Stimulated activated CD8-positive, alpha-beta memory T cell treated with anti-CD3 and anti-CD28 coated beads, Interleukin-7, amount 100 ng/mL, for 4 hours (primary cell): ENCODE results near the gene CEACAM1.
"Not testable (repeated sequence)": the region's sequence is repeated elsewhere in the genome, so short reads cannot be mapped to it uniquely, and the experiment has no call there.

Source experiments
- DNase-seq, 2 donors: peaks; one replicate each; pipeline ENCODE4 v3.0.0-alpha.2; 2020; ENCODE audit warnings: low read depth in 2 of 2

CEACAM1 gene

GRCh38 chr19:42511340-42511739 lies 16.9 kb downstream of the CEACAM1 start:
- no peak for DNase-seq

GRCh38 chr19:42508892-42509444 lies 19.3 kb downstream of the CEACAM1 start:
- no peak for DNase-seq

GRCh38 chr19:42505066-42505465 lies 23.2 kb downstream of the CEACAM1 start:
- DNase-seq: no peak

- DNase-seq: no peak
These were observed 26.5 kb downstream of the CEACAM1 start for GRCh38 chr19:42501733-42502132.

- DNase-seq: not testable (repeated sequence)
These were observed 27.0 kb downstream of the CEACAM1 start for GRCh38 chr19:42501243-42501642.

- DNase-seq: no peak
These were observed 30.0 kb downstream of the CEACAM1 start for GRCh38 chr19:42498169-42498757.

GRCh38 chr19:42497492-42498168 lies 30.7 kb downstream of the CEACAM1 start:
- DNase-seq: no peak

- no peak for DNase-seq
These were observed 31.7 kb downstream of the CEACAM1 start for GRCh38 chr19:42496460-42497133.

GRCh38 chr19:42495663-42496062 lies 32.6 kb downstream of the CEACAM1 start:
- DNase-seq: no peak

GRCh38 chr19:42494321-42494720 lies 34.0 kb downstream of the CEACAM1 start:
- no peak for DNase-seq

GRCh38 chr19:42488783-42489521 lies 39.3 kb downstream of the CEACAM1 start:
- DNase-seq: no peak

- DNase-seq: no peak
These were observed 40.5 kb downstream of the CEACAM1 start for GRCh38 chr19:42487798-42488178.

- no peak for DNase-seq
These were observed 41.1 kb downstream of the CEACAM1 start for GRCh38 chr19:42487032-42487797.

GRCh38 chr19:42485036-42485435 lies 43.2 kb downstream of the CEACAM1 start:
- not testable (repeated sequence) for DNase-seq

GRCh38 chr19:42480335-42481095 lies 47.8 kb downstream of the CEACAM1 start:
- DNase-seq: peak; percentile 8 to 21

- no peak for DNase-seq
These were observed 48.5 kb downstream of the CEACAM1 start for GRCh38 chr19:42479736-42480135.

GRCh38 chr19:42478765-42479311 lies 49.4 kb downstream of the CEACAM1 start:
- no peak for DNase-seq

GRCh38 chr19:42477933-42478332 lies 50.3 kb downstream of the CEACAM1 start:
- DNase-seq: no peak

- DNase-seq: no peak
These were observed 51.2 kb downstream of the CEACAM1 start for GRCh38 chr19:42477117-42477516.

- DNase-seq: no peak
These were observed 52.9 kb downstream of the CEACAM1 start for GRCh38 chr19:42475366-42475765.
